ENCODE measurements around the gene GALNT14. TPM values are rescaled to one million over a fixed set of nuclear protein-coding genes. Genes with fewer than 3 reads are reported as not detected.

The GALNT14 gene
- total RNA-seq, 1 donor, result 0.72 TPM

DNA sequence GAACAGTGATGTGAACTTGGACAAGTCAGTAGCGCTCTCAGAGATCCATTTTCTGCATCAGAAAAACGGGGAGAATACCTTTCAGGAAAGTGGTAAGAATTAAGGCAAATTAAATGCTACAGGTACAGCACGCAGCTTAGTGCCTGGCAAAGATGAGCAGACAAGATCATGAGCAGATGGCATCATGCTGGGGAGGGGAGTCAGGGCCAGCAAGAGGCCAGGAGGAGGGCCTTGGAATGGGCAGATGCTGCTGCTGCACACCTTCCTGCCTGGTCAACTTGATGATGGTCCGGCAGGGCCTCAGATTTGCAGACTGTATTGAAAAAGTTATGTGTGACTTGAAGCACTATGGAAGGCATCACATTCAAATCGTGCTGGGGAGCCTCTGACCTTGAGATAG, 72.9 kb downstream of the GALNT14 start:
- DNase-seq (ENCODE audit: low read depth), result no peak
- TF ChIP-seq, protein P1, sequence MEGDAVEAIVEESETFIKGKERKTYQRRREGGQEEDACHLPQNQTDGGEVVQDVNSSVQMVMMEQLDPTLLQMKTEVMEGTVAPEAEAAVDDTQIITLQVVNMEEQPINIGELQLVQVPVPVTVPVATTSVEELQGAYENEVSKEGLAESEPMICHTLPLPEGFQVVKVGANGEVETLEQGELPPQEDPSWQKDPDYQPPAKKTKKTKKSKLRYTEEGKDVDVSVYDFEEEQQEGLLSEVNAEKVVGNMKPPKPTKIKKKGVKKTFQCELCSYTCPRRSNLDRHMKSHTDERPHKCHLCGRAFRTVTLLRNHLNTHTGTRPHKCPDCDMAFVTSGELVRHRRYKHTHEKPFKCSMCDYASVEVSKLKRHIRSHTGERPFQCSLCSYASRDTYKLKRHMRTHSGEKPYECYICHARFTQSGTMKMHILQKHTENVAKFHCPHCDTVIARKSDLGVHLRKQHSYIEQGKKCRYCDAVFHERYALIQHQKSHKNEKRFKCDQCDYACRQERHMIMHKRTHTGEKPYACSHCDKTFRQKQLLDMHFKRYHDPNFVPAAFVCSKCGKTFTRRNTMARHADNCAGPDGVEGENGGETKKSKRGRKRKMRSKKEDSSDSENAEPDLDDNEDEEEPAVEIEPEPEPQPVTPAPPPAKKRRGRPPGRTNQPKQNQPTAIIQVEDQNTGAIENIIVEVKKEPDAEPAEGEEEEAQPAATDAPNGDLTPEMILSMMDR (IDR thresholded peaks at IDR 0.05; ENCODE audit: insufficient read depth, low read length), result no peak
- H3K4me3 ChIP-seq (ENCODE audit: low read depth, low read length), result no peak overlapping the region

DNA sequence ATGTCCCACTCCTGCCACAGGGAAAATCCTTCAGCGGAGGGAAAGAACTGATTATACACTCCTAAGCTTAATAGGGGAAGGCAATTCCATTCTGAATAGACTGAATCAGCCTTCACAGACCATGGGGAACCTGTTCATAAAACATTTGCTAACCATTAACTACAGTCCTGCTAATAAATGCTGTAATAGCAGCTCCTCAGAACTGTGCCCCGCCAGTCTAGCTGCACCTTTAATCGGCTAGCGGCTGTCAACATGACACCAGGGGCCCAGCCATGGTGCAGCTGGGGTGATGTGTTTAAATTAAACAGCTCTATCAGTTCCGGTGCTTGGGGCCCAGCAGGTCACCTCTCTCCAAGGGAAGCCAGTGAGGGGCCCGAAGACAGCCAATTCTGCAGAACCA, 77.8 kb downstream of the GALNT14 start:
- DNase-seq (ENCODE audit: low read depth), result no peak
- no peak overlapping the region for H3K4me3 ChIP-seq (ENCODE audit: low read depth, low read length)
- TF ChIP-seq, protein P1 (IDR thresholded peaks at IDR 0.05; ENCODE audit: insufficient read depth, low read length), result no peak

DNA sequence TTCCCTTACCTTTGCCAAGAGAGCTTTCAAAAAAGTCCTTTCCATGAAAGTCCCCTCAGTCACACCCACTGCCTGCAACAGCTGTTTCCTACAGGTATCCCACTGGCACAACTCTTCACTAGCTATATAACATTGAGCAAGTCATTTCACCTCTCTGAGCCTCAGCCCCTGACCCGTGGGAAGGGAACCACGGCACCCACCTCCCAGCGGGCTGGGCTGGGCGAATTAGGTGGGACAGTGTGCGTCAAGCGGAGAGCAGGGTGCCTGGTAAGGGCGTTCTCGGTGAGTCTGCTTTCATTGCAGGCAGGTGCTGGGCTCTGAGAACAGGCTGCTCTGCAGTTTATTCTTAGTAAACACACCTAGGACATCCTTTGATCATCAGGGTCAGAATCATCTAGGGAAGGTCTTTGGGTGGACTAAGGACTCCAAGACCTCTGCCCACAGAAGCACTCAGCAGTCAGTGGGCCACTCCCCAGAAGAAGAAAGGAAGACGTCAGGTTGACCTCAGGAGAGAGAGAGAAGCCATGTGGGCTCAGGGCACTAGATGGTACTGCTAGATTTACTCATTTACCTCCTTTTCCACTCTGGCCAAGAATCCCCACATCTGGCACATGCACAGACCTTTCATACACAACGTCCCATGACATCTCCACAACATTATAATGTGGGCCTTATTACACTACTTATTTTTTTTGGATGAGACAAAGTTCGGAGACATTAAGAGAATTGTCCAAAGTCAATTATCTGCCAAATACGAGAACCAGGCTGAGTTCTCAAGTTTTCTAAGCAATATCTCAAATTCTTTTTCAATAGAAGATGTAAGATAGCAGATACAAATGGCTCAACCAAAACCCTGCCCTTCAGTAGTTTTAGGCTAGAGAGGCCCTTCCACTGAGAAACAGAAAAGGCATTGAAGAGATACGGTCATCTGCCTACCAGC, 79.9 kb downstream of the GALNT14 start:
- H3K4me3 ChIP-seq (ENCODE audit: low read depth, low read length), result no peak overlapping the region
- no peak for DNase-seq (ENCODE audit: low read depth)
- TF ChIP-seq, protein P1 (IDR thresholded peaks at IDR 0.05; ENCODE audit: insufficient read depth, low read length), result no peak

DNA sequence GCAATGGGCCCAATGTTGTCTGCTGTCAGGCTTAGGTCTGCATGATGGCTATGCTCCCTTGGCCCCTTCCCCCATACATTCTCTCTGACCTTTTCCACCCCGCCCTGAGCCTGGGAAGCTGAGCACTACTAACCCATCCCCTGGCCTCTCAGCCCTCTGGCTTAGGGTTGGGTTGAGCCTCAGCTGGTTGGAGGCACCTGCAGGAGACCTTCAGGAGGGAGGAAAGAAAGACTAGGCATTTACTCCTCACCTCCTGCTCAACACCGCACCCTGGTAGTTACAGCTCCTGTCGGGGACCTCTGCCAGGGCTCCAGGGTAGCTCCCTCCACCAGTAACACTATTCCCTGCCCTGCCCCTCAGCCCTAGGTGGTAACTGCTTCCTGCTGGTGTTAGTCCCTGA, 80.5 kb downstream of the GALNT14 start:
- TF ChIP-seq, protein P1 (IDR thresholded peaks at IDR 0.05; ENCODE audit: insufficient read depth, low read length), result no peak
- DNase-seq (ENCODE audit: low read depth), result no peak
- no peak overlapping the region for H3K4me3 ChIP-seq (ENCODE audit: low read depth, low read length)

DNA sequence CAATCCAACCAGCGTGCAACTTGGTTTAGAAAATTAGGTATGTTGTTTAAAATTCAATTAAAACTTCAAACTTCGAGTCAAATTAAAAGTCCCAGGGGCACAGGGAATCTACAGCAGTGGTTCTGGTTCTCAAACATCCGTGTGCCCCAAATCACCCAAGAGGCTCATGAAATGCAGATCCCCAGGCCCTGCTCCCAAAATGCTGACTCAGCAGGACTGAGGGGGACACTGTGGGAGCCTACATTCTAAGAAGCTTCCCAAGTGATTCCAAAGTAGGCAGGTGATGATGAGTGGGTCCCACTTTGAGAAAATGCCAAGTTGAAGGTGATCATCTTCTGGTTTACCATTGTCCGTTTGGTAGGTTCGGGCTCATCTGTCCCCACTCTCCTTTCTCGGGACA, 82.3 kb downstream of the GALNT14 start:
- H3K4me3 ChIP-seq (ENCODE audit: low read depth, low read length), result no peak overlapping the region
- TF ChIP-seq, protein P1 (IDR thresholded peaks at IDR 0.05; ENCODE audit: insufficient read depth, low read length), result no peak
- DNase-seq (ENCODE audit: low read depth), result no peak

DNA sequence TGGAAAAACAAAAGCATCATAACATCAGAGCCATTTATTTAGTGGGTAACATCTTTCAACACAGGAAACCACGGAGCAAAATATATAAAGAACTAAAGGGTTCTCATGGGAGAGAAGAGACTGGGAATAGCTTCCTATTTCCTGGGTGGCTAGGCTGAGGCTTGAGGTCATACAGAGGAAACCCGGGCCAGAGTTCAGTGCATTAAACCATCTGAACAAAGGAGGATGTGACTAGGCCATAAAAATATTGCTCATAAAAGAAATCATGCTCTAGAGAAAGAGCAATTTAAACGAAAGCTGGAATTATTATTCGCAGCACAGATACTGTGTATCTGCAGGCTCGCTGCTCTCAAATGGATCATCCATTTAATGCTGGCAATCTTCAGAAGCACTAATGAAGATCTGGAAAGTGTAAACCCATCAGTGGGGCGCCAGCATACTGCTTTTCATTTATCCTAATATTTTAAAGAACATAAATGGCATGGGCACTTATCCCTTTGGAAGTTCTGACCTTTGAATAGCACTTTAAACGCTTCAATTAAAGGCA, 83.3 kb downstream of the GALNT14 start:
- TF ChIP-seq, protein P1 (IDR thresholded peaks at IDR 0.05; ENCODE audit: insufficient read depth, low read length), result no peak
- DNase-seq (ENCODE audit: low read depth), result no peak
- no peak overlapping the region for H3K4me3 ChIP-seq (ENCODE audit: low read depth, low read length)

Data from fibroblast of the aortic adventitia (primary cell).